Measurements from ENCODE around the gene PFKP.

Gene PFKP

DNA sequence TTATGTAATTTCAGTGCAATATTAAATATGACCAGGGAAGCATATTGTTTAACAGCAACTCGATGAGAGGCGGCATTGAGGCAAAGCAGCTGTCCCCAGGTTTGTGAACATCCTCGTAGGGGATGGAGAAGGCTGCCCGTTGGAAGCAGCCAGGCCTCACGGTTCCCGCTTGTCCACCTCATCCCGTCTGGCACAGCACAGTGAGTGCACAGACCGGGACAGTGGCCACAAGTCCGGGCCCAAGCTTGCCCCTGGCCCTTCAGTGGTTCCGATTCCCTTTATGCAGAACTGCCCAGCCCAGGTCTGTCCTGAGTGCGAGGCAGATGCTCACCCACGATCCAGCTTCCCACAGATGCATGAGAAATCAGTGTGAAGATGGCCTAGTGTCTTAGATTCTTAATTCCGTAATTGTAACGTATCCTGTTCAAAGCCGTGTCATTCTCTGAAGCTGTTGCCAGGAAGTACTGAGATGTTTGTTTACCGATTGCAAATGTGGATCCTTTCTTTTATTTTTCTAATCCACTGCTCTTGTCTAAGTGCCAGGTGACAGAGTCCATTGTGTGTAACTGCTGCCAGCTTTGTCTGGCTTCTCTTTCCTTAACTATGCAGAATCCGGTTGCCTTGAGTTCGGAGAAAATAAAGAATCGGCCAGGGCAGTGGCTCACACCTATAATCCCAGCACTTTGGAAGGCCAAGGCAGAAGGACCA is 35.5 kb downstream of the PFKP start:
- H3K4me1 ChIP-seq (ENCODE audit: control insufficient read depth, low read depth, low read length): no peaks in the 10 kb centered on the region
- no peak overlapping the region for H3K9ac ChIP-seq (ENCODE audit: low read length)
- H2BK120ac ChIP-seq (ENCODE audit: low read depth, low read length): no peak overlapping the region
- H3K36me3 ChIP-seq (ENCODE audit: control insufficient read depth, insufficient read depth, low read length): peaks cover 16% of the 10 kb centered on the region
- no peaks in the 10 kb centered on the region for H3K79me2 ChIP-seq (ENCODE audit: control insufficient read depth, insufficient read depth, low read length)
- H4K8ac ChIP-seq (ENCODE audit: low read depth, low read length): no peak overlapping the region
- H3K4me3 ChIP-seq (ENCODE audit: low read length): no peak overlapping the region
- H3K79me1 ChIP-seq (ENCODE audit: low read length): peaks cover 5% of the 10 kb centered on the region
- no peak overlapping the region for H2BK15ac ChIP-seq (replicated peaks; ENCODE audit: low read depth)
- H3K56ac ChIP-seq (ENCODE audit: low read length): no peak overlapping the region
- no peak overlapping the region for H3K23ac ChIP-seq (ENCODE audit: low read length)
- H3K18ac ChIP-seq (ENCODE audit: low read length): no peak overlapping the region
- H3K4ac ChIP-seq (ENCODE audit: low read depth, low read length): no peak overlapping the region
- no CpG with 5 or more reads among the region's 19 CpGs for WGBS (ENCODE audit: extremely low coverage, insufficient coverage, low lambda C conversion rate)
- H3K27ac ChIP-seq (ENCODE audit: low read depth, low read length): no peak overlapping the region
- no peaks in the 10 kb centered on the region for H3K27me3 ChIP-seq (ENCODE audit: insufficient read depth, low read length, poor library complexity)
- H2AK5ac ChIP-seq (ENCODE audit: low read length): no peak overlapping the region
- DNase-seq: no peak
- no peak overlapping the region for H3K4me2 ChIP-seq (ENCODE audit: low read length)
- H2BK5ac ChIP-seq (ENCODE audit: low read length): no peak overlapping the region
- no peak overlapping the region for H4K5ac ChIP-seq (ENCODE audit: low read length)

- Histone ChIP-seq H3K79me2 (ENCODE audit: control insufficient read depth, insufficient read depth, low read length) (no peaks in the 10 kb centered on the region), H3K4me2 (ENCODE audit: low read length) (no peak overlapping the region), H3K27me3 (ENCODE audit: insufficient read depth, low read length, poor library complexity) (no peaks in the 10 kb centered on the region), H3K36me3 (ENCODE audit: control insufficient read depth, insufficient read depth, low read length) (peaks cover 19% of the 10 kb centered on the region), H3K18ac (ENCODE audit: low read length) (no peak overlapping the region), H3K23ac (ENCODE audit: low read length) (no peak overlapping the region), H3K27ac (ENCODE audit: low read depth, low read length) (no peak overlapping the region), H4K5ac (ENCODE audit: low read length) (no peak overlapping the region), H4K8ac (ENCODE audit: low read depth, low read length) (no peak overlapping the region), H2BK120ac (ENCODE audit: low read depth, low read length) (no peak overlapping the region), H2BK15ac (replicated peaks; ENCODE audit: low read depth) (no peak overlapping the region), H3K56ac (ENCODE audit: low read length) (no peak overlapping the region), H2BK5ac (ENCODE audit: low read length) (no peak overlapping the region), H3K9ac (ENCODE audit: low read length) (no peak overlapping the region), H3K4me3 (ENCODE audit: low read length) (no peak overlapping the region), H3K4me1 (ENCODE audit: control insufficient read depth, low read depth, low read length) (no peaks in the 10 kb centered on the region), H3K4ac (ENCODE audit: low read depth, low read length) (no peak overlapping the region), H3K79me1 (ENCODE audit: low read length) (peaks cover 5% of the 10 kb centered on the region), H2AK5ac (ENCODE audit: low read length) (no peak overlapping the region)
- DNase-seq: no peak
- WGBS (ENCODE audit: extremely low coverage, insufficient coverage, low lambda C conversion rate): no CpG with 5 or more reads among the region's 30 CpGs
These were observed 36.3 kb downstream of the PFKP start for GRCh38 chr10:3103646-3104045.

GRCh38 chr10:3104251-3104918 is 37.0 kb downstream of the PFKP start:
- Histone ChIP-seq H3K18ac (ENCODE audit: low read length) (no peak overlapping the region), H2AK5ac (ENCODE audit: low read length) (no peak overlapping the region), H2BK120ac (ENCODE audit: low read depth, low read length) (no peak overlapping the region), H3K4me1 (ENCODE audit: control insufficient read depth, low read depth, low read length) (no peaks in the 10 kb centered on the region), H3K4me3 (ENCODE audit: low read length) (no peak overlapping the region), H3K9ac (ENCODE audit: low read length) (no peak overlapping the region), H3K79me1 (ENCODE audit: low read length) (peaks cover 2% of the 10 kb centered on the region), H3K23ac (ENCODE audit: low read length) (no peak overlapping the region), H3K79me2 (ENCODE audit: control insufficient read depth, insufficient read depth, low read length) (no peaks in the 10 kb centered on the region), H3K4me2 (ENCODE audit: low read length) (no peak overlapping the region), H3K36me3 (ENCODE audit: control insufficient read depth, insufficient read depth, low read length) (peaks cover 23% of the 10 kb centered on the region), H4K8ac (ENCODE audit: low read depth, low read length) (no peak overlapping the region), H3K56ac (ENCODE audit: low read length) (no peak overlapping the region), H2BK15ac (replicated peaks; ENCODE audit: low read depth) (no peak overlapping the region), H3K27ac (ENCODE audit: low read depth, low read length) (no peak overlapping the region), H3K27me3 (ENCODE audit: insufficient read depth, low read length, poor library complexity) (no peaks in the 10 kb centered on the region), H2BK5ac (ENCODE audit: low read length) (no peak overlapping the region), H3K4ac (ENCODE audit: low read depth, low read length) (no peak overlapping the region), H4K5ac (ENCODE audit: low read length) (no peak overlapping the region)
- DNase-seq: no peak
- no CpG with 5 or more reads among the region's 28 CpGs for WGBS (ENCODE audit: extremely low coverage, insufficient coverage, low lambda C conversion rate)

GRCh38 chr10:3105166-3105565 is 37.8 kb downstream of the PFKP start:
- Histone ChIP-seq H2AK5ac (ENCODE audit: low read length) (no peak overlapping the region), H3K23ac (ENCODE audit: low read length) (no peak overlapping the region), H2BK15ac (replicated peaks; ENCODE audit: low read depth) (no peak overlapping the region), H3K27me3 (ENCODE audit: insufficient read depth, low read length, poor library complexity) (no peaks in the 10 kb centered on the region), H3K36me3 (ENCODE audit: control insufficient read depth, insufficient read depth, low read length) (peaks cover 24% of the 10 kb centered on the region), H4K8ac (ENCODE audit: low read depth, low read length) (no peak overlapping the region), H3K27ac (ENCODE audit: low read depth, low read length) (no peak overlapping the region), H2BK120ac (ENCODE audit: low read depth, low read length) (no peak overlapping the region), H3K18ac (ENCODE audit: low read length) (no peak overlapping the region), H3K79me2 (ENCODE audit: control insufficient read depth, insufficient read depth, low read length) (no peaks in the 10 kb centered on the region), H4K5ac (ENCODE audit: low read length) (no peak overlapping the region), H3K4ac (ENCODE audit: low read depth, low read length) (no peak overlapping the region), H2BK5ac (ENCODE audit: low read length) (no peak overlapping the region), H3K56ac (ENCODE audit: low read length) (no peak overlapping the region), H3K4me1 (ENCODE audit: control insufficient read depth, low read depth, low read length) (no peaks in the 10 kb centered on the region), H3K4me2 (ENCODE audit: low read length) (no peak overlapping the region), H3K79me1 (ENCODE audit: low read length) (no peaks in the 10 kb centered on the region), H3K4me3 (ENCODE audit: low read length) (no peak overlapping the region), H3K9ac (ENCODE audit: low read length) (no peak overlapping the region)
- no CpG with 5 or more reads among the region's 20 CpGs for WGBS (ENCODE audit: extremely low coverage, insufficient coverage, low lambda C conversion rate)
- no peak for DNase-seq

GRCh38 chr10:3105905-3106304 is 38.6 kb downstream of the PFKP start:
- WGBS (ENCODE audit: extremely low coverage, insufficient coverage, low lambda C conversion rate): no CpG with 5 or more reads among the region's 20 CpGs
- Histone ChIP-seq H2AK5ac (ENCODE audit: low read length) (no peak overlapping the region), H3K4me1 (ENCODE audit: control insufficient read depth, low read depth, low read length) (no peaks in the 10 kb centered on the region), H3K23ac (ENCODE audit: low read length) (no peak overlapping the region), H3K4me2 (ENCODE audit: low read length) (no peak overlapping the region), H4K5ac (ENCODE audit: low read length) (no peak overlapping the region), H3K79me1 (ENCODE audit: low read length) (no peaks in the 10 kb centered on the region), H3K27ac (ENCODE audit: low read depth, low read length) (no peak overlapping the region), H3K79me2 (ENCODE audit: control insufficient read depth, insufficient read depth, low read length) (no peaks in the 10 kb centered on the region), H3K9ac (ENCODE audit: low read length) (no peak overlapping the region), H3K4ac (ENCODE audit: low read depth, low read length) (no peak overlapping the region), H2BK120ac (ENCODE audit: low read depth, low read length) (no peak overlapping the region), H2BK5ac (ENCODE audit: low read length) (no peak overlapping the region), H3K18ac (ENCODE audit: low read length) (no peak overlapping the region), H4K8ac (ENCODE audit: low read depth, low read length) (no peak overlapping the region), H2BK15ac (replicated peaks; ENCODE audit: low read depth) (no peak overlapping the region), H3K27me3 (ENCODE audit: insufficient read depth, low read length, poor library complexity) (no peaks in the 10 kb centered on the region), H3K56ac (ENCODE audit: low read length) (no peak overlapping the region), H3K36me3 (ENCODE audit: control insufficient read depth, insufficient read depth, low read length) (peaks cover 26% of the 10 kb centered on the region), H3K4me3 (ENCODE audit: low read length) (no peak overlapping the region)
- DNase-seq: no peak
